Measurements from ENCODE around the gene MAP3K2. TPM values are rescaled to one million over a fixed set of nuclear protein-coding genes. Genes with fewer than 3 reads are reported as not detected.

MAP3K2 gene
- total and polyA plus RNA-seq, 2 of the 8 experiments (the other 6 are each of a cell fraction or from before 2014, with no cell fraction given) = 2.0 to 23.2 TPM

GRCh38 chr2:127384529-127384928 is 3.2 kb downstream of the MAP3K2 start:
- Histone ChIP-seq H2AK5ac (ENCODE audit: low read depth, low read length) (no peak overlapping the region), H3K14ac (ENCODE audit: insufficient read length) (no peak overlapping the region), H3K23me2 (ENCODE audit: low read depth, low read length) (peaks cover 5% of the 10 kb centered on the region), H2BK5ac (ENCODE audit: low read depth, low read length) (no peak overlapping the region), H3K36me3 (ENCODE audit: control insufficient read depth in 2 of 4, insufficient read depth in 4 of 4, low read length in 3 of 4) (no peaks in the 10 kb centered on the region), H4K8ac (ENCODE audit: extremely low read depth, insufficient read depth, low read length) (no peak overlapping the region; the same call in 1 of the 2 replicates), H3K79me1 (ENCODE audit: low read depth, low read length) (peaks cover 5% of the 10 kb centered on the region; the same call in 1 of the 2 replicates), H3K4ac (replicated peaks; ENCODE audit: insufficient read length, low read depth, low read length) (no peak overlapping the region), H2AFZ (ENCODE audit: low read length) (no peak overlapping the region), H4K5ac (ENCODE audit: insufficient read length, low read depth, low read length) (no peak overlapping the region), H3K18ac (ENCODE audit: extremely low read depth, low read length) (no peak overlapping the region), H4K91ac (replicated peaks; ENCODE audit: insufficient read length, low read length) (no peak overlapping the region), H3K4me1 (replicated peaks in 1 of 4; ENCODE audit: control insufficient read depth in 3 of 4, insufficient read depth in 4 of 4, low read length in 3 of 4) (peaks cover 0 to 8% (median 3%) of the 10 kb centered on the region in 4 experiments; a peak in 3 of 7 replicates), H3K27ac (ENCODE audit: low read depth, low read length) (no peak overlapping the region), H2BK12ac (ENCODE audit: low read depth, low read length) (no peak overlapping the region), H3K27me3 (replicated peaks in 1 of 4; ENCODE audit: control insufficient read depth in 3 of 4, extremely low read depth in 1 of 4, insufficient read depth in 3 of 4, low read length in 3 of 4) (no peaks in the 10 kb centered on the region; a peak in 1 of 7 replicates), H3K9me3 (ENCODE audit: insufficient read depth in 2 of 2, low read depth in 1 of 2, low read length in 1 of 2) (no peaks in the 10 kb centered on the region), H3K4me3 (ENCODE audit: extremely low read depth in 1 of 4, insufficient read depth in 2 of 4, low read depth in 3 of 4, low read length in 4 of 4) (no peak overlapping the region), H2BK120ac (replicated peaks; ENCODE audit: low read depth, low read length) (no peak overlapping the region), H3K79me2 (ENCODE audit: control insufficient read depth in 1 of 2, insufficient read depth in 2 of 2, low read length in 2 of 2) (peaks cover 0 to 70% of the 10 kb centered on the region in 2 experiments; a peak in 3 of 4 replicates), H2BK15ac (ENCODE audit: low read length) (no peak overlapping the region), H3K4me2 (ENCODE audit: insufficient read depth in 1 of 2, low read depth in 2 of 2, low read length in 2 of 2) (no peak overlapping the region), H3K23ac (ENCODE audit: insufficient read length) (no peak overlapping the region), H3K56ac (replicated peaks; ENCODE audit: insufficient read length, low read depth, low read length) (no peak overlapping the region), H2BK20ac (ENCODE audit: low read length) (no peak overlapping the region), H3K9ac (replicated peaks in 1 of 4; ENCODE audit: extremely low read depth in 1 of 4, low read depth in 3 of 4, low read length in 3 of 4) (no peak overlapping the region), H4K20me1 (replicated peaks in 1 of 2; ENCODE audit: control insufficient read depth in 1 of 2, insufficient read depth in 2 of 2, low read length in 2 of 2) (peaks cover 0 to 9% of the 10 kb centered on the region in 2 experiments)
- WGBS, 2 experiments (ENCODE audit: extremely low coverage in 1 of 2, insufficient coverage in 1 of 2, insufficient read length in 1 of 2, insufficient replicate concordance in 2 of 2, low coverage in 1 of 2, low lambda C conversion rate in 2 of 2, missing lambda C conversion rate in 1 of 2) = 92% methylated on average over 6 of the region's 6 CpGs; no CpG with 5 or more reads in 1 of the 2 experiments
- no peak for DNase-seq (ENCODE audit: low read depth in 1 of 2, low spot score in 2 of 2)
- TF ChIP-seq NRF1 (IDR thresholded peaks at IDR 0.05; ENCODE audit: low read depth, low read length) = no peak
- no peak for TF ChIP-seq POLR2A (IDR thresholded peaks at IDR 0.05; ENCODE audit: control extremely low read depth in 1 of 2, low read depth in 2 of 2, low read length in 2 of 2)
- no peak for TF ChIP-seq SP4 (IDR thresholded peaks at IDR 0.05; ENCODE audit: low read length)
- no peak for TF ChIP-seq USF2 (IDR thresholded peaks at IDR 0.05; ENCODE audit: low read length)
- TF ChIP-seq EZH2 (IDR thresholded peaks at IDR 0.05; ENCODE audit: low read depth, low read length, severe bottlenecking) = no peak
- TF ChIP-seq TAF7 (optimal IDR thresholded peaks at IDR 0.05; ENCODE audit: borderline replicate concordance, low read depth, low read length) = no peak
- TF ChIP-seq E2F6 (IDR thresholded peaks at IDR 0.05) = no peak
- no peak for TF ChIP-seq BCL11A (IDR thresholded peaks at IDR 0.05; ENCODE audit: low read depth in 2 of 2, low read length in 2 of 2)
- TF ChIP-seq ZNF274 (IDR thresholded peaks at IDR 0.05; ENCODE audit: borderline replicate concordance, extremely low read depth, low read length) = no peak
- no peak for TF ChIP-seq ATF3 (IDR thresholded peaks at IDR 0.05; ENCODE audit: insufficient read depth, low read depth, low read length)
- no peak for FAIRE-seq
- ChIA-PET POLR2A (ENCODE audit: partially characterized antibody) (no interaction called here), CTCF (ENCODE audit: partially characterized antibody) (interaction anchor here (0.7 kb wide), 1 partner anchor 37 kb away, joined by 3 read pairs; no protein-coding TSS in a partner anchor)
